ENCODE measurements around the gene MYT1.

The MYT1 gene

DNA sequence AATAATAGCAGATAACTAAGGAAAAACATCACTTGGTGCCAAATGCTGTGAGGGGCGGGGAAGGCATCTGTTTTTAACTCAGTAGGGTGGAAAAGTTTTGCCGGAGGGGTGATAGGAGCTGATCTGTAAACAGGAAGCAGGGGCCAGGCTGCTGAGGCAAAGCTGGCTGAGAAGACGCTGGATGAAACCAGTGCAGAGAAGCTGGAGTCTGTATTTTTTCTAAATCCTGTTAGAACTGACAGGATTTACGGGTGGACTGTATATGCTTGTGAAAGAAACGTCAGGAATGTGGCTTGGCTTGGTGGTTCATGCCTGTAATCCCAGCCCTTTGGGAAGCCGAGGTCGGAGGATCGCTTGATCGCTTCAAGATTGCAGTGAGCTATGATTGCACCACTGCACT is 96.9 kb downstream of the MYT1 start:
- H3K36me3 ChIP-seq (ENCODE audit: insufficient read depth, insufficient read length, low read length), result peaks cover 25% of the 10 kb centered on the region
- TF ChIP-seq SUZ12 (IDR thresholded peaks at IDR 0.05; ENCODE audit: extremely low read depth, insufficient read depth, insufficient read length), result no peak
- H3K9ac ChIP-seq (ENCODE audit: insufficient read length, low read depth), result no peak overlapping the region
- H3K4me3 ChIP-seq (ENCODE audit: insufficient read length, low read depth), result no peak overlapping the region
- no peaks in the 10 kb centered on the region for H3K27me3 ChIP-seq (ENCODE audit: insufficient read depth, insufficient read length)
- DNase-seq (ENCODE audit: low read depth, low spot score), result no peak
- peaks cover 8% of the 10 kb centered on the region for H3K4me1 ChIP-seq (ENCODE audit: insufficient read depth, insufficient read length)
- H3K9me3 ChIP-seq (ENCODE audit: insufficient read depth, low read length), result no peaks in the 10 kb centered on the region

- DNase-seq (ENCODE audit: low read depth, low spot score), result no peak
- Histone ChIP-seq H3K4me3 (ENCODE audit: insufficient read length, low read depth) (no peak overlapping the region), H3K9ac (ENCODE audit: insufficient read length, low read depth) (no peak overlapping the region)
Measured at GRCh38 chr20:64264091-64264490, 99.8 kb downstream of the MYT1 start.

DNA sequence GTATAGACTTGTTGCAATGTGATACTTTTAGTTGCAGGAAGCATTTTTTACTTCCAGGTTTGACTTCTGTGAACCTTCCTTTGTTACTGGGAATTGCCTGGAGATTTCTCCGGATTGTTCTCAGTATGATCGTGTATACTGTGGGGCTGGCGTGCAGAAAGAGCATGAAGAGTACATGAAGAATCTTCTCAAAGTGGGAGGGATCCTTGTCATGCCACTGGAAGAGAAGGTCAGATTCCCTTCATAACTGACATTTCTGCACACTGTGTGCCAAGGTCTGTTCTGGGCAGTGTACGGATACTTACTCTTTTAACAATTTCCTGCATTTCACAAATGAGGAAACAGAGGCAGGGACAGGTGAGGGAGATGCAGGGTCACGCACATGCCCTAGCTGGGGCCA is 100.9 kb downstream of the MYT1 start:
- Histone ChIP-seq H3K9me3 (ENCODE audit: insufficient read depth, low read length) (peaks cover 7% of the 10 kb centered on the region; the same call in 1 of the 2 replicates), H3K27me3 (ENCODE audit: insufficient read depth, insufficient read length) (no peaks in the 10 kb centered on the region), H3K4me3 (ENCODE audit: insufficient read length, low read depth) (no peak overlapping the region), H3K9ac (ENCODE audit: insufficient read length, low read depth) (no peak overlapping the region), H3K36me3 (ENCODE audit: insufficient read depth, insufficient read length, low read length) (peaks cover 37% of the 10 kb centered on the region), H3K4me1 (ENCODE audit: insufficient read depth, insufficient read length) (peaks cover 3% of the 10 kb centered on the region)
- no peak for TF ChIP-seq ZNF274 (IDR thresholded peaks at IDR 0.05; ENCODE audit: low read depth, low read length)
- no peak for TF ChIP-seq SUZ12 (IDR thresholded peaks at IDR 0.05; ENCODE audit: extremely low read depth, insufficient read depth, insufficient read length)
- TF ChIP-seq YY1 (IDR thresholded peaks at IDR 0.05; ENCODE audit: insufficient read depth, insufficient read length), result no peak
- DNase-seq (ENCODE audit: low read depth, low spot score), result no peak

More at GRCh38 chr20:64264091-64264490, 99.8 kb downstream of the MYT1 start:
- TF ChIP-seq ZNF274 (IDR thresholded peaks at IDR 0.05; ENCODE audit: low read depth, low read length) (no peak), YY1 (IDR thresholded peaks at IDR 0.05; ENCODE audit: insufficient read depth, insufficient read length) (no peak), SUZ12 (IDR thresholded peaks at IDR 0.05; ENCODE audit: extremely low read depth, insufficient read depth, insufficient read length) (no peak)
- Histone ChIP-seq H3K4me1 (ENCODE audit: insufficient read depth, insufficient read length) (peaks cover 3% of the 10 kb centered on the region), H3K27me3 (ENCODE audit: insufficient read depth, insufficient read length) (no peaks in the 10 kb centered on the region), H3K9me3 (ENCODE audit: insufficient read depth, low read length) (no peaks in the 10 kb centered on the region), H3K36me3 (ENCODE audit: insufficient read depth, insufficient read length, low read length) (peaks cover 33% of the 10 kb centered on the region)

GRCh38 chr20:64266988-64267387 is 102.7 kb downstream of the MYT1 start:
- Histone ChIP-seq H3K36me3 (ENCODE audit: insufficient read depth, insufficient read length, low read length) (peaks cover 42% of the 10 kb centered on the region), H3K4me1 (ENCODE audit: insufficient read depth, insufficient read length) (no peaks in the 10 kb centered on the region), H3K9ac (ENCODE audit: insufficient read length, low read depth) (no peak overlapping the region), H3K4me3 (ENCODE audit: insufficient read length, low read depth) (no peak overlapping the region), H3K27me3 (ENCODE audit: insufficient read depth, insufficient read length) (no peaks in the 10 kb centered on the region), H3K9me3 (ENCODE audit: insufficient read depth, low read length) (peaks cover 8% of the 10 kb centered on the region; the same call in 1 of the 2 replicates)
- TF ChIP-seq YY1 (IDR thresholded peaks at IDR 0.05; ENCODE audit: insufficient read depth, insufficient read length), result no peak
- TF ChIP-seq ZNF274 (IDR thresholded peaks at IDR 0.05; ENCODE audit: low read depth, low read length), result no peak
- no peak for TF ChIP-seq SUZ12 (IDR thresholded peaks at IDR 0.05; ENCODE audit: extremely low read depth, insufficient read depth, insufficient read length)
- DNase-seq (ENCODE audit: low read depth, low spot score), result no peak

DNA sequence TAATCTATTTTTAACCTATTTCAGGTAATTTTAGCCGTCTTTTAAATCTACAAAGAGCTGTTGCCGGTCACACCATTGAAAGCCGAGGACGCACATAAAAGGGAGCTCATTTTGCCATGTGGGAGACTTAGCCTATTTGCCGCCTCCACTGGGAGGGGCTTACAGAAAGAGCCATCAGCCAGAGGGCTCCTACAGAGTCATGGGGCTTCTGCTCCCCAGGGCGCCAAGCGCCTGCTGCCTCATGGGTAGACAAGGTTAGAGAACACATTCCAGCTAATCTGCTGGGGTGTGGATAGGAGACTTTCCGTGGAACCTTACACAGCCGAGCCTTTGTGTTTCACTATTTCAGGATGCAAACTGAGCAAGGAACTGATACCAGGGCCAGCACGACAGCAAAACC is 103.9 kb downstream of the MYT1 start:
- no peak for DNase-seq (ENCODE audit: low read depth, low spot score)
- H3K36me3 ChIP-seq (ENCODE audit: insufficient read depth, insufficient read length, low read length), result peaks cover 39% of the 10 kb centered on the region

GRCh38 chr20:64269604-64270411 is 105.6 kb downstream of the MYT1 start:
- DNase-seq (ENCODE audit: low read depth, low spot score), result no peak
- Histone ChIP-seq H3K9ac (ENCODE audit: insufficient read length, low read depth) (no peak overlapping the region), H3K36me3 (ENCODE audit: insufficient read depth, insufficient read length, low read length) (peaks cover 43% of the 10 kb centered on the region), H3K4me3 (ENCODE audit: insufficient read length, low read depth) (no peak overlapping the region), H3K27me3 (ENCODE audit: insufficient read depth, insufficient read length) (no peaks in the 10 kb centered on the region), H3K9me3 (ENCODE audit: insufficient read depth, low read length) (peaks cover 8% of the 10 kb centered on the region; the same call in 1 of the 2 replicates), H3K4me1 (ENCODE audit: insufficient read depth, insufficient read length) (no peaks in the 10 kb centered on the region)
- TF ChIP-seq YY1 (IDR thresholded peaks at IDR 0.05; ENCODE audit: insufficient read depth, insufficient read length) (no peak), SUZ12 (IDR thresholded peaks at IDR 0.05; ENCODE audit: extremely low read depth, insufficient read depth, insufficient read length) (no peak), ZNF274 (IDR thresholded peaks at IDR 0.05; ENCODE audit: low read depth, low read length) (no peak)

More for the DNA sequence above, 103.9 kb downstream of the MYT1 start:
- H3K4me3 ChIP-seq (ENCODE audit: insufficient read length, low read depth), result no peak overlapping the region
- TF ChIP-seq ZNF274 (IDR thresholded peaks at IDR 0.05; ENCODE audit: low read depth, low read length) (no peak), SUZ12 (IDR thresholded peaks at IDR 0.05; ENCODE audit: extremely low read depth, insufficient read depth, insufficient read length) (no peak), YY1 (IDR thresholded peaks at IDR 0.05; ENCODE audit: insufficient read depth, insufficient read length) (no peak)
- H3K9ac ChIP-seq (ENCODE audit: insufficient read length, low read depth), result no peak overlapping the region
- peaks cover 8% of the 10 kb centered on the region; the same call in 1 of the 2 replicates for H3K9me3 ChIP-seq (ENCODE audit: insufficient read depth, low read length)
- H3K4me1 ChIP-seq (ENCODE audit: insufficient read depth, insufficient read length), result no peaks in the 10 kb centered on the region
- H3K27me3 ChIP-seq (ENCODE audit: insufficient read depth, insufficient read length), result no peaks in the 10 kb centered on the region

GRCh38 chr20:64271636-64272035 is 107.4 kb downstream of the MYT1 start:
- no peaks in the 10 kb centered on the region for H3K27me3 ChIP-seq (ENCODE audit: insufficient read depth, insufficient read length)
- H3K4me3 ChIP-seq (ENCODE audit: insufficient read length, low read depth), result no peak overlapping the region
- no peaks in the 10 kb centered on the region for H3K4me1 ChIP-seq (ENCODE audit: insufficient read depth, insufficient read length)
- H3K9me3 ChIP-seq (ENCODE audit: insufficient read depth, low read length), result peaks cover 8% of the 10 kb centered on the region; the same call in 1 of the 2 replicates
- no peak overlapping the region for H3K9ac ChIP-seq (ENCODE audit: insufficient read length, low read depth)
- H3K36me3 ChIP-seq (ENCODE audit: insufficient read depth, insufficient read length, low read length), result peaks cover 38% of the 10 kb centered on the region
- TF ChIP-seq YY1 (IDR thresholded peaks at IDR 0.05; ENCODE audit: insufficient read depth, insufficient read length) (no peak), SUZ12 (IDR thresholded peaks at IDR 0.05; ENCODE audit: extremely low read depth, insufficient read depth, insufficient read length) (no peak), ZNF274 (IDR thresholded peaks at IDR 0.05; ENCODE audit: low read depth, low read length) (no peak)
- no peak for DNase-seq (ENCODE audit: low read depth, low spot score)
